Neutrophil (primary cell): ENCODE measurements around the gene CCDC78.
A peak's percentile ranks its signal among the peaks of the same experiment; 100 is the strongest.
"Not testable (repeated sequence)": the region's sequence is repeated elsewhere in the genome, so short reads cannot be mapped to it uniquely, and the experiment has no call there.

ENCODE experiments used
- H3K27ac ChIP-seq: fragments of 200-600 bp; sonication (generic); 2 replicates; pipeline ENCODE4 v1.5.1; 2016; ENCODE audit warnings: mild to moderate bottlenecking, moderate library complexity
- H3K27me3 ChIP-seq: fragments of 200-600 bp; sonication (generic); 2 replicates; pipeline ENCODE4 v1.6.0; 2016; ENCODE audit warnings: mild to moderate bottlenecking
- H3K36me3 ChIP-seq: fragments of 200-600 bp; sonication (generic); 2 replicates; pipeline ENCODE4 v1.5.1; 2017
- H3K4me1 ChIP-seq, 2 experiments: fragments of 200-600 bp in 1 of 2; sonication (generic) in 1 of 2; 1 replicate in 1 of 2; 2 replicates in 1 of 2; pipeline versions ENCODE4 v1.5.1 to v1.6.1; 2013 to 2016; ENCODE audit warnings: low read depth in 1 of 2, low read length in 1 of 2, mild to moderate bottlenecking in 1 of 2, moderate library complexity in 1 of 2; ENCODE audit not compliant: control insufficient read depth in 1 of 2, insufficient read depth in 1 of 2
- H3K4me3 ChIP-seq, 2 experiments: fragments of 200-600 bp in 1 of 2; sonication (generic) in 1 of 2; 1 replicate in 1 of 2; 2 replicates in 1 of 2; pipeline ENCODE4 v1.5.1; 2013 to 2016; ENCODE audit warnings: low read depth in 1 of 2, low read length in 1 of 2, mild to moderate bottlenecking in 1 of 2, moderate library complexity in 1 of 2
- H3K9me3 ChIP-seq: fragments of 200-600 bp; sonication (generic); 2 replicates; pipeline ENCODE4 v1.5.1; 2016
- CTCF ChIP-seq: fragments of 200-600 bp; sonication (generic); IDR thresholded peaks from 2 replicates; pipeline ENCODE4 v1.5.1; 2016; ENCODE audit warnings: antibody characterized with exemption

CCDC78 gene

GRCh38 chr16:693766-694165 lies 32.5 kb downstream of the CCDC78 start:
- peaks cover 82% of the 10 kb centered on the region for H3K27me3 ChIP-seq
- no peaks in the 10 kb centered on the region for H3K36me3 ChIP-seq
- peaks cover 18 to 31% of the 10 kb centered on the region in 2 experiments for H3K4me1 ChIP-seq
- no peaks in the 10 kb centered on the region for H3K9me3 ChIP-seq
- TF ChIP-seq CTCF: no peak
- H3K27ac ChIP-seq: no peak overlapping the region
- no peak overlapping the region for H3K4me3 ChIP-seq

GRCh38 chr16:693364-693763 lies 32.9 kb downstream of the CCDC78 start:
- Histone ChIP-seq H3K9me3 (no peaks in the 10 kb centered on the region), H3K36me3 (no peaks in the 10 kb centered on the region), H3K27me3 (peaks cover 78% of the 10 kb centered on the region), H3K27ac (no peak overlapping the region), H3K4me1 (peaks cover 18 to 31% of the 10 kb centered on the region in 2 experiments), H3K4me3 (no peak overlapping the region)
- no peak for TF ChIP-seq CTCF

- no peak for TF ChIP-seq CTCF
These were observed 33.7 kb downstream of the CCDC78 start for GRCh38 chr16:692356-693108.

GRCh38 chr16:691242-691641 lies 35.0 kb downstream of the CCDC78 start:
- not testable (repeated sequence) for H3K27ac ChIP-seq, H3K4me3 ChIP-seq, H3K9me3 ChIP-seq, H3K36me3 ChIP-seq
- H3K27me3 ChIP-seq: peaks cover 57% of the 10 kb centered on the region
- peaks cover 18 to 31% of the 10 kb centered on the region in 2 experiments for H3K4me1 ChIP-seq

More at GRCh38 chr16:692356-693108, 33.7 kb downstream of the CCDC78 start:
- H3K36me3 ChIP-seq: no peaks in the 10 kb centered on the region
- H3K4me1 ChIP-seq: peaks cover 18 to 31% of the 10 kb centered on the region in 2 experiments
- H3K9me3 ChIP-seq: no peaks in the 10 kb centered on the region
- H3K4me3 ChIP-seq: no peak overlapping the region
- no peak overlapping the region for H3K27ac ChIP-seq
- peaks cover 70% of the 10 kb centered on the region for H3K27me3 ChIP-seq

GRCh38 chr16:689175-689897 lies 36.9 kb downstream of the CCDC78 start:
- Histone ChIP-seq H3K4me1 (peaks cover 17 to 30% of the 10 kb centered on the region in 2 experiments), H3K4me3 (peak overlapping the region; percentile 76 to 85), H3K27me3 (peaks cover 38% of the 10 kb centered on the region), H3K36me3 (peaks cover 6% of the 10 kb centered on the region), H3K27ac (peak overlapping the region; percentile 80), H3K9me3 (no peaks in the 10 kb centered on the region)
- no peak for TF ChIP-seq CTCF

GRCh38 chr16:687499-687898 lies 38.7 kb downstream of the CCDC78 start:
- H3K36me3 ChIP-seq: peaks cover 10% of the 10 kb centered on the region
- peaks cover 27 to 37% of the 10 kb centered on the region in 2 experiments for H3K4me1 ChIP-seq
- peaks cover 19% of the 10 kb centered on the region for H3K27me3 ChIP-seq
- H3K9me3 ChIP-seq: no peaks in the 10 kb centered on the region
- H3K4me3 ChIP-seq: no peak overlapping the region
- H3K27ac ChIP-seq: no peak overlapping the region
- TF ChIP-seq CTCF: no peak
